Measurements from ENCODE around the gene LRRC41.
"Not testable (repeated sequence)": the region's sequence is repeated elsewhere in the genome, so short reads cannot be mapped to it uniquely, and the experiment has no call there.

Gene LRRC41

GRCh38 chr1:46284597-46285564, 18.5 kb downstream of the LRRC41 start:
- DNase-seq, result no peak

- no peak for DNase-seq
These were observed 19.4 kb downstream of the LRRC41 start for GRCh38 chr1:46284058-46284457.

GRCh38 chr1:46281021-46281420, 22.4 kb downstream of the LRRC41 start:
- DNase-seq, result no peak

DNA sequence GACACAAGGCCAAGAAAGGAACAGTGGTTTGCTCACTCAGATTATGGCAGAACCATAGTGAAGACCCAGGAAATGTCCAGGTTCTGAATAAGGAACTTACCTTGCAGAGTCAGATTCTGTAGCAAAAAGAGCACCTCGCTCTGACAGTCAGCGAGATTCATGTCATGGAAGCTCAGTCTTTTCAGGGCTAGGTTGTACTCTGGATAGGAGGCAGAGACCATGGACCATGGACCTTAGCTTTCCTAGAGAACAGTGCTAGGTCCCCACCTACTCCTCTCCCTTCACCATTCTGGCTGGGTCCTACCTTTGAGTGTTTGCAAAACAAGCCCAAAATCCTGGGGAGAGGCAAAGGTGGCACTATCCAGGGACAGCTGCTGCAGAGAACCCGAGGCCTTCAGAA, 23.3 kb downstream of the LRRC41 start:
- no peak for DNase-seq

DNA sequence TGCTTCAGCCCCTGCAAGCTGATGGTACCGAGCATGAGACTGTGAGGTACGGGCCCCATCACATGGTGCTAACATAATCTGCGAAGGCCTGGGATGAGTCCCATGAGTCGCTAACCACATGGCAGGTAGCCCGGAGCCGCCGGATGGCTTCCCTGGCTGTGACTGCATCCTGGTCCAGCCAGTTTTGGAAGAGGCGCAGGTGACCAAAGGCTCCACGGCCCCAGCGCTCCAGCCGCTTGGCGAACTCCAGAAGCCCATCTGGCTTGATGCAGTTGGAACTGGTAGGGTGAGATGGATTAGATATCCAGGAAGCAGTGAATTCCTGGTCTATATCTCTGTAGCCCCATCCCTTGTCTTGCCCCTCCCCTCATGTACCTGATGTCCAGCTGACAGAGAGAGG, 24.6 kb downstream of the LRRC41 start:
- no peak for DNase-seq

GRCh38 chr1:46277658-46278373, 25.6 kb downstream of the LRRC41 start:
- no peak for DNase-seq

- no peak for DNase-seq
These were observed 28.4 kb downstream of the LRRC41 start for GRCh38 chr1:46275030-46275337.

- DNase-seq, result no peak
These were observed 29.0 kb downstream of the LRRC41 start for GRCh38 chr1:46274225-46275029.

- no peak for DNase-seq
These were observed 34.8 kb downstream of the LRRC41 start for GRCh38 chr1:46268578-46268977.

DNA sequence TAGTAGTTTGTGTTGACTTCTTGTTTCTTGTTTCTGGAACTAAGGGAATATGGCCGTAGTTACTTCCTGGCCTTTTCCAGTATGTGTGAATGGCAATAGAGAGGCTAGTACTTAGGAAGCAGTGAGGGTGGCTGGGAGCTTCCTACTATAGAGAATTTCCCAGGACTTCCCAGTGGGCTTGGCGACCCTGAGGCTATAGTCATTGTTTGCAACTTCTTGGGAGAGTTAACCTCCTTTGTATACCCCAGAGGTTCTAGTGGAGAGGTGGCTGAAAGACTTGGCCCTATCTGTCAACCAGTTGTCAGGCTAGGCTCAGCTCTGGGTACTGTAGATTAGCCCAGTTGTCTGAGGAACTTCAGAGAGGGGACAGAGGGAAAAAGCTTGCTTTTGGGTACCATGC, 40.3 kb downstream of the LRRC41 start:
- no peak for DNase-seq

DNA sequence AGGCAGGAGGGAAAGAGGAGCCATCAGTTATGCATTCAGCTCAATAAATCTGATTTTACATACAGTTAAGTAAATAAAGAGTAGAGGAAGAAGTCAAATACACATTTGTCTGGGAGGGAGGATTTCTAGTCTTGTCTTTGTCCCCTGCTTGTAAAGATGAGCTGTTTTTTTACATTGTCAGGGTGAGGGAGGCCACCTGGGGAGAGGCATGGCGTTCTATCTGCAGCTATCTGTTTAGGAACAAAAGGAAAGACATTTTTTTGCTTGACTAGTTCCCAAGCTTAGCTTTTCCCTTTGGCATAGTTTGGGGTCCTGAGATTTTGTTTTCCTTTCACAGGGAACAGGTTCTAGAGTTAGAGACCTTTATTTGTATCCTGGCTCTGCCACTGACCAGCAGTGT, 40.9 kb downstream of the LRRC41 start:
- no peak for DNase-seq

- no peak for DNase-seq
These were observed 46.9 kb downstream of the LRRC41 start for GRCh38 chr1:46256523-46256922.

DNA sequence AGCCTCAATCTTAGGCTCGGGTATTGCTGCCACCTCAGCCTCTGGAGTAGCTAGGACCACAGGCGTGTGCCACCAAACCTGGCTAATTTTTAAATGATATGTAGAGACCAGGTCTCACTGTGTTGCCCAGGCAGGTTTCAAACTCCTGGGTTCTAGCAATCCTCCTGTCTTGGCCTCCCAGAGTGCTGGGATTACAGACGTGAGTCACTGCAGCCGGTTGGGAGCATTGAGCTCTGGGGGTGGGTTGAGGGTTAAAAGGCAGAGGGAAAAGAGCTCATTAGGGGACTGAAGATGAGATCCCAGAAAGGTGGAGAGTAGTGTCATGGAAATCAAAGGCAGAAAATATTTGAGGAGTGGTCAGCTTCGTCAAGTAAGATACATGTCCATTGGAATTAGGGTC, 48.7 kb downstream of the LRRC41 start:
- DNase-seq, result no peak

DNA sequence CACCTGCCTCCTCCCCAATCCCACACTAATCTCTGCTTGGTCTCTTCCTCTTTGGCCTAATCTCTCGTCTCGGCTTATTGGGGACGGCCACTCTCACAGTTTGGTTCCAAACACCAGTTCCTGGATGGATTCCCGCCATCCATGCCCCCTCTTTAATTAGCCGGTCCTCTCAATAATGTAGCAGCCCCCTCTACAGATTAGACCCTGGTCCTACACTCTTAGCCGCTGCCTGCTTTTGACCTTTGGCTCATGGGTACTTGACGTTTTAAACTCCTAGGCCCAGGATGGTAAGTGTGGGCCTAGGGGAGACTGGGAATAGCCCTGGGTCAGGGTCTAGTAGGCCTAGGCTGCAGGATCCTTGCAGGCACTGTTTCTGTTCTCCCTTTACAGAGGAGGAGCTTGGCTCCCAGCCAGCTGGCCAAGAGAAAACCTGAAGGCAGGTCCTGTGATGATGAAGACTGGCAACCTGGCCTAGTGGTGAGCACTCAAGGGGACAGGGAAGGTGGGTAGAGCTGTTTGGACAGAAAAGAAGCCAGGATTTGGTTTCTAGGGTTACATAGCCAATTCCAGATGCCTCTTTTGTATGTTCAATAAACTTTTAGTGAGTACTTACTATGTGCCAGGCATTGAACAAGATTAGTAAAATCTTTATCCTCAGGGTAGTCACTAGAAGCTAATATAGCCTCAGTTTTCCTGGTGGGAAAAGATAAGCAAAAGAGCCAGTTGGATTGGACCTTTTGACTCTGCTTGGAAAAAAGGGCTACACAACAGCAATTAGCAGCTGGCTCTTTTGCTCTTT, 55.1 kb downstream of the LRRC41 start:
- DNase-seq, result peak; percentile 74

DNA sequence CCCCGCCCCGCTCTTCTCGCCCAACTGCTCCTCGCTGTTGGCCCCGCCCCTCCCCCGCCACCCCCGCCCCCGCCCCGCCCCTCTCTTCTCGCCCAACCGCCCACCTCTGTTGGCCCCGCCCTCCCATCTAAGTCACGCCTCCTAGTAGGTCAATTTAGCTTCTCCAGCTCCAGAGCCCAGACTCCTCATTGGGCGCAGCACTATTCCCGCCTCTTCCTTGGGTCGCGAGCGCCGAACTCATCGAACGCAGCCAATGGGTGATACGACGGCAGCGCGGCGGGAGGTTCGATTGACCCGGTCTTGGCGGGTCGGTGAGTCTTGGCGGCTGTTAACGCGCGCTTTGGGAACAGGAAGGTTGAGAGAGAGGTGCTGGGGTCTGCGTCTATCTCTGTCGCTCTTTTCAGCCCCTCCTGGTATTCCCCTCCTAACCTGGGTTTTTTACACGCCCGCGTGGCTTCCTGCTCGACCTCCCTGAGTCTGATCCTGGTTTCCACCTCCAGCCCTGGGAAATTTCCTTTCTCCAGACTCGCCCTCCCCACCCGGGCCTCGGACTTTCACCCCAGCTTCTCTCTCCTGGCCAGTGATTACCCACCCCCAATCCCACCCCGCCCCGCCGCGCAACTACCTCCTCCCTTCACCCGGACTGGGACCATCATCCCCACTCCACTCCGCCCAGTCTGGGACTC, 55.8 kb downstream of the LRRC41 start, which contains the start of gene RAD54L:
TSS of gene RAD54L (plus strand) at position 328 of the 686 bp plus-strand sequence. CDS start 643 bp downstream, outside the sequence.
- DNase-seq, result peak; percentile 96

- DNase-seq, result peak; percentile 87
These were observed 56.6 kb downstream of the LRRC41 start for GRCh38 chr1:46246548-46247435.

GRCh38 chr1:46246136-46246535, 57.3 kb downstream of the LRRC41 start:
- DNase-seq, result not testable (repeated sequence)

DNA sequence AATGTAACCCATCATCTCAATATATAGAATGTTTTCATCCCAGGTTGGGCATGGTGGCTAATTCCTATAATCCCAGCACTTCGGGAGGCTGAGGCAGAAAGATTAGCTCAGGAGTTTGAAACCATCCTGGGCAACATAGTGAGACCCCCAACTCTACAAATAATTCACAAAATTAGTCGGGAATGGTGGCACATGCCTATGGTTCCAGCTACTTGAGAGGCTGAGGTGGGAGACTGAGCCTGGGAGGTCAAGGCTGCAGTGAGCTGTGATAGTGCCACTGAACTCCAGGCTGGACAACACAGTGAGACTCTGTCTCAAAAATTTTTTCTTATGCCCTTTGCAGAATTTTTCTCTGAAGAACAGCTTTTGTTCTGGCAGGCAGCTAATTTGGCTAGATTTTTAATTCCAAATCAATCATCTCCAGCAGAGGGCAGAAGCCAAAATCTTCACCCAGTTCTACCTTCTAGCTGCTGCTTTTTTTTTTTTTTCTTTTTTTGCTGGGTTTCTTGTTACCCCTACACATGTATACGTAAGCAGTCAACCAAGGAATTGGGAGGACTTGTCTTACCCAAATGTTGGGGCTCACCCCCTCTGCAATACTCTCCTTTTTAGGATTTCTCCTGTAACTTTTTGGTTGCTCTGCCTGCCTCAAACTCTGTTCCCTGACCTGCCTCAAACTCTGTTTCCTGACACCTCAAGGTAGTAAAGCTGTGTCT, 58.6 kb downstream of the LRRC41 start:
- no peak for DNase-seq

DNA sequence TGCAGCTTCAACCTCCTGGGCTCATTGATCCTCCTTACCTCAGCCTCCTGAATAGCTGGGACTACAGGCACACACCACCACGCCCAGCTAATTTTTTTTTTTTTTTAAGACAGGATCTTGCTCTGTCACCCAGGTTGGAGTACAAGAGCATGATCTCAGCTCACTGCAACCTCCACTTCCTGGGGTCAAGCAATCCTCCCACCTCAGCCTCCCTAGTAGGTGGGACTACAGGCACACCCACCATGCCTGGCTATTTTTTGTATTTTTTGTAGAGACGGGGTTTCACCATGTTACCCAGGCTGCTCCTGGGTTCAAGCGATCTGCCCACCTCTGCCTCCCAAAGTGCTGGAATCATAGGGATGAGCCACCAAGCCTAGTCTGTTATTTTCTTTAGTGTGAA, 59.6 kb downstream of the LRRC41 start:
- not testable (repeated sequence) for DNase-seq

- no peak for DNase-seq
These were observed 60.5 kb downstream of the LRRC41 start for GRCh38 chr1:46242918-46243317.

Measured in activated CD8-positive, alpha-beta memory T cell treated with anti-CD3 and anti-CD28 coated beads, Interleukin-2, amount 50 U/mL, for 48 hours (primary cell).